ENCODE measurements around the gene PPP3R1.

Gene PPP3R1

DNA sequence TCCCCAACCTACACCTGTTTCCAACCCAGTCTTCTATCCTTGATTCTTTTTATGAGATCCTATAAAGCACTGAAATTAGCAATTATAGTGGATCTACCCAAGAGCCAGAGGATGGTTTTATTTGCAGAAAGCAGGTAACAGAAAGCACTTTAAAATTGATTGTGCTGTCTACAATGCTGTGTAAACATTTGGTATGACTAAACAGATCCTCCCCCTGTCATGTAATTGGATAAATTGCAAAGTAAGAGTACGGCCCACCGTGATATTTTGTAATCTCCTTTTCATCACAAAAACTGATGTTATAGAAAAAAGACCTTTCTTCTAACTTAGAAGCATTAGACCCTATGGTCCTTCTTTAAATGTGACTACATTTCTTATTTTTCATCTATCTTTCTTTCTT is 11.3 kb upstream of the PPP3R1 start:
- no peak for DNase-seq (ENCODE audit: low read depth in 1 of 2, low spot score in 1 of 2)

DNA sequence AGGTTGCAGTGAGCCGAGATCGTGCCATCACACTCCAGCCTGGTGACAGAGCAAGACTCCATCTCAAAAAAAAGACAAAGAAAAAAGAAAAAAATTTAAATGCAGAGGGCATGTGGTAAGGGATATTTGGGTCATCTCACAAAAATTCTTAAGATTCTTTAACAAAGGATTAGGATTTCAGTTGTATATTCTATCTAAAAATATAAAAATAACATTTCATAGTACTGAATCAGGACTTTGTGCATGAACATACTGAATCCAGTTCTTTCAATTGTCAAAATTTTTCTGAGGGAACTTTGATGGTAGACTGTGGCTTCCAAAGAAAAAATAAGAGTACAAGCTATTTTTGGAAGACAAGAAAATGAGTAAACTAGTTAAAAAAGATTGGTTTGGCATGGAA is 6.5 kb upstream of the PPP3R1 start:
- DNase-seq (ENCODE audit: low read depth in 1 of 2, low spot score in 1 of 2), result no peak

DNA sequence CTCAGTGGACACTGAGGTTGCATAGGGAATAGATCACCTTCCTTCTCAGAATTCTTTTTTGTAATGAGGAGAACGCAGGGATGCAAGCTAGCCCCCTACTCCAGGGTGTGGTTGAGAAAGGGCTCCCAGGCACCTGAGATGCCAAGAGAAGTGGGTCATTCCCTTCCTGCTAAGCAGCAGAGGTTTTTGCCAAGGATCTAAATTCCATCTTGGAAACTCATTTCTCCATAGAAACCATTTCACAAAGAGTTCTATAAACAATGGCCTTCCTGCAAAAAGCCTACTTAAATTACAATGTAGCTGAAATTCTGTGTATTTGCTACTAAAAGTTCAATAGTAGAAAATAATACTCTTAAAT is 3.7 kb upstream of the PPP3R1 start:
- no peak for DNase-seq (ENCODE audit: low read depth in 1 of 2, low spot score in 1 of 2)

DNA sequence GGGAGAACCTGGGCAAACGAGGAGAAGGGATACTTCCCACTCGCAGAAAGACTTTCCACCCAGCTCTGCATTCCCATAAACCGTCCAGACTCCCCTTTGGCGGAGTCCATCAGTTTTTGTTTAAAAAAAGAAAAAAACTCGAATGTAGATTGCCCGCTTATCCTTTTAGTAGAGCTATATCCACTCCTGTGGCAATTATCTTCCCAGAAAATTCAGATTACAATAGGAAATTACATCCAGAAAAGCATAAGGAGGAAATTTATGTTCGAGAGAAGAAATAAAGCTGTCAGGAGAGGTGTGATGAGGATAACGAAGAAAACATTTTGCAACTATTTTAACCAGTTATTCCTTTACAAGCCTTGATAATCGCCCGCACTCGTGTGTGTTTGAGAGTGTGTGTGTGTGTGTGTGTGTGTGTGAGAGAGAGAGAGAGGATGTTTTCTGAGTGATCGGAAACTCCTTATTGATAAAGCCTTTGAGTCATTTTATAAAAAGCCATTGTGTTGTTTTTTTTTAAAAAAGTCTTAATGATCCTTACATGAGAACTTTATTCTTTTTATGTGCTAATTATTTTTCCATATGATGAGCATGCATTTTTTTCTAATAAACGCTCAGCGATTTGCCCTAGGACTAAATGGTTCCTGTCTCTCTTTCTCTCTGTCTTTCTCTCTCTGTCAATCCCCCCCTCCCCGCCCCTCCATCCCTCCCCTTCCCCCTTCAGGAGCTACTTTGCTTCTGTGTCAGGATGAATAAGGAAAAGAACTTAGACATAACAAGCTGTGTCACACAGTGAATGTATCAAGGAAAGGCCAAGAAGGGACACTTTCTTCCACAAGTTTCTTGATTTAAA is 1.1 kb upstream of the PPP3R1 start:
- DNase-seq (ENCODE audit: low read depth in 1 of 2, low spot score in 1 of 2), result peak; percentile 8 to 11

DNA sequence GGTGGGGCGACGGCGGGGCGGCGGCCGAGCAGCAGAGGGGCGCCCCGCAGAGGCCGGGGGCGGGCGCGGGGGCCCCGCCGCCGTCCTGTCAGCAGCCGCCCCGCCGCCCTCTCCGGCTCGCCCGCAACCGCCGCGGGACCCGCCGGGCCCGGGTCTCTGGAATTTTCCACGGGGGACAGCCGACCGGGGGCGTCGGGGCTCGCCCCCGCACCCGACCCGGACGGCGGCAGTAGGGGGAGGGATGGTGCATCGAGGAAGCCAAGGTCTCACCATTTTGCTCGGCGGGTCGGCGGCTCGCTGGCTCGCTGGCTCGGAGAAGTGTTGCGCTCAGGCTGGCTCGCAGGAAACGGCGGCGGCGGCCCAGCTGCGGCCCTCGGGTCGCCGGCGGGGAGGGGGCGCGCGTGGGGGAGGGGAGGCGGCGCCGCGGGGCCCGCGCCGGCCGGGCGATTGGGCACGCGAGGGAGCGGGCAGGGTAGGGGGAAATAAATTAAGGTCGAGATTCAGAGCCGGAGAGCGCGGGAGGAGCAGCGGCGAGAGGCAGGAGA is 405 bp downstream of the PPP3R1 start:
- DNase-seq (ENCODE audit: low read depth in 1 of 2, low spot score in 1 of 2), result peak; percentile 13 to 31

DNA sequence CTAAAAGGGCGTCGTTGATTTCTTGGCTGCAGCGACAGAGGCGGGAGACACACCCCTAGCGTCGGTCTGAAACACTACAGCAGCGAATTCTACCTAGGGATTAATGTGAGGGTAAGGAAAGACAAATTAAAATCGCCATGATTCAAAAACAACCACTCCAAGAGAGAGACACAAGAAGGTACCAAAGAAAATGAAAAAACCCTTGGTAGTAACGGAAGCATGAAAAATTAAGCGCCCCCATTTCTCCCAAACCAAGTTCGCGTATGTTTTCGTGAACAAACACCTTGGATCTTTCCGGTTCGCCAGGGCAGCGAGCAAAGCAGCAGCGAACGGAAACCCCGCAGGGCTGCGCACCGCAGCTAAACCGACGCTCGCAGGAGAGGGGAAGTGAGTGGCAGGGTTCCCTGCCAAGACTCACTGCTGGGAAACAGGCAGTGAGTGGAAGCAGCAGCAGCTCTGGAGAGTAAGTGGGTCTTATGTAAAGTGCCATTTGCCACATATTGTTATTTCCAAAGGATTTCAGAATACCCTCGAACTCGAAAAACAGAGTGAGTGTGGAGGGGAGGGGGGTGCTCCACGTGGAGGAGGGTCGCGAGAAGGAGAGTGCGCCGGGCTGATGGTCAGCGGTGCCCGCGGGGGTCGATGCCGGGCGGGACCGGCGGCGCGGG is 1.0 kb downstream of the PPP3R1 start:
- DNase-seq (ENCODE audit: low read depth in 1 of 2, low spot score in 1 of 2), result peak; percentile 35 to 45

DNA sequence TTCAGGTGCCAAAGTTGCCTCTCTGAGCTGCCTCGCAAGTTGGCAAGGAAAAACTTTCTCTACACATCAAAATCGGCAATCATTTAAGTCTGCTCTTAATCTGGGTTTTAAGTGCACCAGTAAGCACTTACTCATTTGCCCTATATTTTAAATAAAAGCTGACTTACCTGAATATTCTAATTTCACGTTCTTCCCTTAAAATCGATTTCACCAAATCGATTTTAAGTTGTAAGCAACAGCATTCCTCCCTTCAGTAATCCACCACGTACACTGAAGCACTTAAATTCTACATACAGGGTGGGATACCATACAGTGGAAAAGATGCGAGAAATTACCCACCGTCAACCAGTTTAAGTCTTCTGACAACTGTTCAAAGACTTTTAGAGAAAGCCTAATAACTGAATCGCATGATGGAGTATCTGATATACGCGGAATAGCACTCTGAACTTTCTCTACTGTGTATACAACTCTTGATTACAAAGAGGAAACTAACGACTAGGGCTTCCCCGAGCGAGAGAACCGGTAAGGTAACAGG is 1.6 kb downstream of the PPP3R1 start:
- no peak for DNase-seq (ENCODE audit: low read depth in 1 of 2, low spot score in 1 of 2)

DNA sequence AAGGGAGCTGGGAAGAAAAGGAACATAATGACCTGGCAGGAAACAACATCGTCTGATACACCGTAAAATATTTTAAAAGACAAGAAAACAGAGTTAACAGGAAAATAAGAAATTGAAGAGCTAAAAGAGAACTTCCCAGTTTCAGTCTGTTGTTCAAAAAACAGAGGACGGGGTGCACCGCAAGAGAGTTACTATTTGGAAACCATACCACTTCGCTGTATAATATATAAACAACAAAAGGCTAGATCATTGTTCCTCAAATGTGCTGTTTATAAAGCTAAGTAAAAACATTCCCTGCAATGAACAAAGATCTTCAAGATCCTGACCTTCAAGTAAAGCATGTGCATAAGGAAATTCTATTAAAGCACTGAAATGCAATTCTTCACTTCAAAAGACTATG is 2.1 kb downstream of the PPP3R1 start:
- DNase-seq (ENCODE audit: low read depth in 1 of 2, low spot score in 1 of 2), result no peak

DNA sequence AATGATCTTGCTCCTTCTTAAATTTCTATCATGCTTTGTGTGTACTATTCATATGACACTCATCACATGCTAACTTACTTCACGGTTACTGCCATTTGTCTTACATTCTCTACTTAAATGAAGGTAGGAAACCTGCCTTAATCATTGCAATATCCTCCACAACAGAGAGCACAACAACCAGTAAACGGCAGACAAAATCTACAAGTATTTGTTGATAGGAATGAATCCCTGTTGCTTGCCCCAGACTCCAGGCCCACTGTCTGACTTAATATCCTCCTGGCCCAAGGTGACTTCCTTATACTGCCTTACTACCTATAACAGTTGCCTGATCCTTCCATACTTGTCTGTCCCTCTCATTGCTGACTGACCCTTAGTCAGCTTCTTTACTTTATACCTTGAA is 3.5 kb downstream of the PPP3R1 start:
- DNase-seq (ENCODE audit: low read depth in 1 of 2, low spot score in 1 of 2), result no peak

DNA sequence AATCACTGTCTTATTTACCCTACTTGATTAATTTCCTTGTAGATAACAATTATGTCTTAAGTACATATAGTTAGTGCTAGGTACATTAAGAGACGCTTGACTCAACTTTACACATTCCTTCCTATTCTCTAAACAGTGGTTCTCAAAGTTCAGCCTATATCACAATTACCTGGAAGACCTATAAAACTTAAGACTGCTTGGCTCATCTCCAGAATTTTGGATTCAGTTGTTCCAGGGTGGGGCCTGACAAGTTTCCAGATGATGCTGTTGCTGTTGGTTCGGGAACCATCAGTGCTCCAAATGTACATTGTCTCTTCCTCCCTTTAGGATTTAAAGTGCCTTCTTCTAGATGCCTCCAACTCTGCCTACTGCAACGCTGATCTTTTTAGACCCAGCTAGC is 4.0 kb downstream of the PPP3R1 start:
- DNase-seq (ENCODE audit: low read depth in 1 of 2, low spot score in 1 of 2), result no peak

DNA sequence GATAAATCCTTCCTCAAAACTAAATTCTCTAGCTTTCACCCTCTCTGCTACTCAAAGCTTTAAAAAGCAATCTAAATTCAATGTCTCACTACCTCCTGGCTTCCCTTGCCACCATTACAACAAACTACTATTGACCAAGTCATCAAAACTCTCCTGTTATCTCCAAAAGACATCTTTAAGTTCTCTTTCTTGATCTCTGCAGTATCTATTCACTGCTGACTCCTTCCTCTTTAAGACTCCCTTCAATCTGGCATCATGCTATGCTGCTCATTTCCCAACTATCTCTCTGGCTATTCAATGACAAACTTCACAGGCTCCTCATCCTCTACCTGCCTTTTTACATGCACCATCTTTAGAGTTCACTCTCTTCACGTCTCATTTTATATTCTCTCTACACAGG is 5.9 kb downstream of the PPP3R1 start:
- no peak for DNase-seq (ENCODE audit: low read depth in 1 of 2, low spot score in 1 of 2)

DNA sequence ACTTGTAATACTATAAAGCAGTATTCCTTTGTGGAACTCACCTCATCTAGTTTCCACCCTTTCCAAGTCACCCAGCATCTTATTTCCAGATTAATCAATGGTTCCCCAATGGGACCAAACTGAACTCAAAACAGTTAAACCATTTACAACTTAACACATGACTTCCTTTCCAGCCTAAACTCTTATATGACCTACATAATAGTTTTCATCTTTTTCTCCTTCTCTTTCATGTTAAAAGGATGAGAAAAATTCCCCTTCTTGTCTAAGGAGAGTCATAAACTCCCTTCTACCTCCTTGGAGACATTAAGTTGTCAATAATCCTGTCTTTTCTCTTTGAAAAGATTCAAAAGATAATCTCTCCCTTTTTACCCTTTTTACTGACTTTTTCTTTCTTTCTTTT is 6.7 kb downstream of the PPP3R1 start:
- DNase-seq (ENCODE audit: low read depth in 1 of 2, low spot score in 1 of 2), result no peak

DNA sequence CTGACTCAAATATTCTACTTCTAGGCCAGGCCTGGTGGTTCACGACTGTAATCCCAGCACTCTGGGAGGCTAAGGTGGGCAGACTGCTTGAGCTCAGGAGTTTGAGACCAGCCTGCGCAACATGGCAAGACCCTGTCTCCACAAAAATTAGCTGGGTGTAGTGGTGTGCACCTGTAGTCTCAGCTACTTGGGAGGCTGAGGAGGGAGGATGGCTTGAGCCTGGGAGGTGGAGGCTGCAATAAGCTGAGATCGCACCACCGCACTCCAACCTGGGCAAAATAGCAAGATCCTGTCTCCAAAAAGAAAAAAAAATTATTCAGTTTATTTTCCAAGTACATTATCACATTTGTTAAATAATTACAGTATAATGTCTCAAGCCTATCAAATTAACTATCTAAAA is 7.3 kb downstream of the PPP3R1 start:
- DNase-seq (ENCODE audit: low read depth in 1 of 2, low spot score in 1 of 2), result no peak

DNA sequence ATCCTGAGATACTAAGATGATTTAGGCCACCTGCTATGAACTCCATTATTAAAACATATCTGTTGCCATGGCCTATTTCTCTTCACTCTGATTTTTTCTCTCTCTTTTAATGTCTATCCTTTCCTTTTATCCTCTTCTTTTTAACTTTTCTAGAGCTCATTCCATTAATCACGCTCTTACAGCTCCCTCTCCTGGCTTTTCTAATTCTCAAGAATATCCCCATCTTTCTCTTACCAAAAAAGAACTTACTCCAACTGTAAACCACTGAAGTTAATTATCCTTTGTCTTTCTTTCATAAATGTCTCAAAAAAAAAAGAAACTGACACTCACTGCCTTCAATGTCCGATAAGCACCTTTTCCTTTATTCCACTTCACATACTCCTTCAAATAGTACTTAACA is 7.9 kb downstream of the PPP3R1 start:
- no peak for DNase-seq (ENCODE audit: low read depth in 1 of 2, low spot score in 1 of 2)

DNA sequence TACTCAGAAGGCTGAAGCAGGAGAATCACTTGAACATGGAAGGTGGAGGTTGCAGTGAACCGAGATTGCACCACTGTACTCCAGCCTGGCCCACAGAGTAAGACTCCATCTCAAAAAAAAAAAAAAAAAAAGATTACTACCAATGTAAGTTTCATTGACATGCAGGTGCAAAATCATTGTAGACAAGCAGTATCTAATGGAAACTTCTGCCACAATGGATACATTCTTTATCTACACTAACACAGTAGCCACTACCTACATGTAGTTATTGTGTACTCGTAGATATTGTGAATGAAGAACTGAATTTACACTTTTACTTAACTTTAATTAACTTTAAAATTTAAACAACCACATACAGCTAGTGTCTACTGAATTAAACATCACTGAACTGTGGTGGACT is 10.6 kb downstream of the PPP3R1 start:
- no peak for DNase-seq (ENCODE audit: low read depth in 1 of 2, low spot score in 1 of 2)

DNA sequence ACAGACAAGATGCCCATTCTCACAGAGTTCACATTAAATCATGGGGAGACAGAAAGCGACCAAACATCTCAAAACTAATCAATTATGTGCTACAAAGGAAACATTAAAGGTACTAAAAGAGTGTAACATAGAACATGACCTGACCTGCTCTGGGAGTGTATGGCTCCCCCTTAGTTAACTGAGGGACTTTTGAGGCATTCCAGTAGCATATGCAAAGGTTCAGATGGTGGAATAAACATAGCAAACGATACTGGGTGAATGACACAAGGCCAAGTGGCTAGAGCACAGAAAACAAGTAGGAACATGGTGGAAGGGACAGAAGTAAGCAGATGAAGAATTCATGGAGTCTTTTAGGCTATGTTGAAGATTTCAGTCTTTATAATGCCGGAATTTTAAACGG is 11.9 kb downstream of the PPP3R1 start:
- no peak for DNase-seq (ENCODE audit: low read depth in 1 of 2, low spot score in 1 of 2)

DNA sequence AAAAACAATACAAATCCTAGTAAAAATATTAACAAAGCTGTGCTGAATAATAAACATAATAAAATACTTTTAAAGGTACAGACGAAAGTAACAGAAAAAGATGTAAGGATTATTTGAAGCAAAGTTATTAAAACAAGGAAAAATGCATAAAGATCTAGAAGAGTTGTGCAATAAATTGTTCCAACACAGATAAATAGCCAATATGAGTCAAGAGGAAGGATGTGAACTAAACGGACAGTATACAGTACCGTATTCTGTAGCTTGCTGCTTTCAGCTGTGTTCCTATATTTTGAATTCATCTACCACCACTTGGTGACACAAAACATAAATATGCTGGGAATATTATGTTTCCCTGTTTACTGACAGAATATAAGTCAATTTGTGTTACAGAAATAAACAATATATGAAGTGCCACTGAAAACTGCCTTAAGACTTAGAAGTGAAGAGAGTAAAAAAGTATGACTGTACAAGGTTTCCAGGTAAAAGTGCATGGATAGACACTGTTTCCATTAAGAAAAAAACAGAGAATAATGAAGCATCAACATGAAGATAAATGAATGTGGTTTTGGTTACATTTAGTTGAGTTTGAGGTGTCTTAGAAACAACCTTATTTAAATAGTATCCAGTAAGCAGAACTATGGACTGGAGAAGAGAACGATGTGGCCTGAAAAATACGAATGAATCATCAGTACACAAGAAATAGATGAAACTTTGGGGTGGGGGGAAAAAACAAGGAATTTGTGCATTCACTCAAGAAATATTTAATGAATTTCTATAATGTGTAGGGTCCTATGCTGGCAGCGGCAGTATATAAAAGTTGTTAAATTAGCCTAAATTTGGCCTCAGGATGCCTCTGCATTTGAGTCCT is 13.1 kb downstream of the PPP3R1 start:
- DNase-seq (ENCODE audit: low read depth in 1 of 2, low spot score in 1 of 2), result no peak

DNA sequence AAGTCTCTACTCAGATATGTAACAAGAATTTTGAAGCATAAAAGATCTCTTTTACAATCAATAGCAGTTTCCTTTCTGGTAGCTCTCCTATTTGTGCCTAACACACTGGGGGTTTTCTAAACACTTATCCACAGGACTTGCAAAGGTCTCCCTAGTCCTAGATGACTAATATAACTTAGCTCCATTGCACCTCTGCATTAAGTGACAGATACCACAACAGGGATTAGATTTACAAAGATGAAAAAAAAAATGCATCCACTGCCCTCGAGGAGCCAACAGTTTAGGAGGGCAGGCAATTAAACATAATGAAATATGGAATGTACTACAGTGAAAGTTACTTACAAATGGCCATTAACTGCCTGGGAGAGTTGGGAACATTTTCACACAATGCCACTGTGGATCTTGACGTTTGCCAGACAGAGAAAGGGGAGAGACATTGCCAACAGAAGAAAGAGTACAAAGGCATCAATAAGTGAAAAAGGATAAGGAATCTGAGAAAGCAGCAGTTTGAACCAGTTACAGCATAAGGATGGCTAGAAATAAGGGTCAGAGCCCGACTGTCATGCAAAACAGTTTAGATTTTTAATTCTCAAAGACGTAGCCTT is 14.3 kb downstream of the PPP3R1 start:
- no peak for DNase-seq (ENCODE audit: low read depth in 1 of 2, low spot score in 1 of 2)

DNA sequence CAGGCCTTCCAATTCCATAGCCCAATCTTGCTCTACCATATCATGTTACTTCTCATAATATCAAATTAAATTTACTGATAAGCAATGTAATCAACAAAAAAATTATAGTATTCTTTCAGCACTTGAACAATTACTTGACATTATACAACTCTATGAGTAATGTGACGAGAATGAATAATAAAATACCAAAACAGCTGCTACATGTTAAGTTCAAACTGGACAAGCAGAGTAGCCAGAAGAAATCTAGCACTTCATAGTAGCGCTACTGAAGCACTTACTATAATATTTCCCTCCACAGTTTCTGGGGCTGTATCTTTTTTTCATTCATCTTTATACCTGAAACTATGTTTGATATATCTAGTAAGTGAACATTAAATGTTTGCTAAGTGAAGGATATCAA is 14.9 kb downstream of the PPP3R1 start:
- no peak for DNase-seq (ENCODE audit: low read depth in 1 of 2, low spot score in 1 of 2)

DNA sequence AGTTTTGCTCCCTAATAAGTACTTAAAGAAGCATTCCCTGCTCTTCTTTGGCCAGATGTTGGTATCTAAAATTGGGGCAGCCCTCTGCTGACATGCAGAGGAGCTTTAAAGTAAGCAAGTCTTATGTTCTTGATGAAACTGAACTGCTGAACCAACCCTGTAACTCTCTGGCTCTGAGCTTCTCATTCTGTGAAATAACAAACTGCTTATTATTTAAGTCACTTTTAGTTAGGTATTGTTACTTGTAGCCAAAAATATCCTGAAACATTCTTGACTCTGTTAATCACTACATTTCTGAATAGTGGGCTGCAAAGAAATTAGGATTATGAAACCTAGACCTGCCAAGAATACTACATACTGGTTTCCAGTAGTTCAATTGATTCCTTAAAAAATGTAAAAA is 15.5 kb downstream of the PPP3R1 start:
- no peak for DNase-seq (ENCODE audit: low read depth in 1 of 2, low spot score in 1 of 2)

DNA sequence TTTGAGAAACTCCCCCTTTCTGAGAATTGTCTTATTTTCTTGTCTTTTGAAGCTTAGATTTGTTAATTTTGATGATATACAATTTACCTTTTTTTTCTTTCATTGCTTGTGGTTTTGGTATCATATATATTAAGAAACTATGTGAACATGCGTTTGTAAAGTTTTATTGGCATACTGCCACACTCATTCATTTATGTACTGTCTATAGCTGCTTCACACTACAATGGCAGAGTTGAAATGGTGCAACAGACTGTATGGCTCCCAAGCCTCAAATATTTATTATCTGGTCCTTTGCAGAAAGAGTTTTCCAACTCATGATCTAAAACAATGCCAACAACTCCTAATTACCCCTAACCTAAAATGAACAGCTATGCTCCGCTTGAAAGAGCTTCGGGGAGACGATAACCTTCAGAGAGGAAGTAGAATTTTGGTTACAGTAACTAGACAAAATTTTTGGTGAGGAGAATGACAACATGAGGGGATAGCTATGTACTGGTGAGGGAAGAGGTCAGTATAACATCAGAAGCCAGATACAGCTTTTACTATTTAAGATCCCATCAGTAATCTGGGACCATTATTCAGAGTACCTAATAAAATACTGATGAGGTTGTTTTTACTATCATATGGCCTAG is 16.1 kb downstream of the PPP3R1 start:
- no peak for DNase-seq (ENCODE audit: low read depth in 1 of 2, low spot score in 1 of 2)

All from stimulated activated CD4-positive, alpha-beta T cell treated with anti-CD3 and anti-CD28 coated beads, Interleukin-15, amount 100 ng/mL, for 1 hour (primary cell).